Measurements from ENCODE around the gene ZNF560. TPM values are rescaled to one million over a fixed set of nuclear protein-coding genes. Genes with fewer than 3 reads are reported as not detected.

ZNF560 gene
- not detected in 5 replicates for total RNA-seq (2022; extraction: Qiagen RNA extraction; ENCODE audit: low read depth)

GRCh38 chr19:9498183-9498902 lies at the start of gene ZNF560:
Gene ZNF560, minus strand, starts transcription at chr19:9498616. Its CDS starts 23,303 bp downstream, at chr19:9475313.

GRCh38 chr19:9538183-9539058 lies 40.0 kb upstream of the ZNF560 start, which contains the start of gene ZNF426:
Gene ZNF426, minus strand, starts transcription at chr19:9538645. Its CDS starts 2,413 bp downstream, at chr19:9536232.

GRCh38 chr19:9435279-9436268 lies 62.8 kb downstream of the ZNF560 start, which contains the start of gene ZNF266:
Gene ZNF266, minus strand, starts transcription at chr19:9435573. Its CDS starts 15,484 bp downstream, at chr19:9420089.

Other genes starting within 250 kb of the ZNF560 start
- not detected in 5 replicates for gene OR7E24, start 247.7 kb downstream of the ZNF560 start, total RNA-seq (2022; extraction: Qiagen RNA extraction; ENCODE audit: low read depth)
- 1.1 to 2.0 TPM (median 1.4 TPM) in 5 replicates for gene ZNF699, start 188.8 kb downstream of the ZNF560 start, total RNA-seq (2022; extraction: Qiagen RNA extraction; ENCODE audit: low read depth)
- gene ZNF559, start 174.4 kb downstream of the ZNF560 start, total RNA-seq (2022; extraction: Qiagen RNA extraction; ENCODE audit: low read depth): 4.8 to 7.3 TPM (median 5.8 TPM) in 5 replicates
- 0.30 to 0.74 TPM (median 0.62 TPM) in 5 replicates for gene ZNF177, start 135.6 kb downstream of the ZNF560 start, total RNA-seq (2022; extraction: Qiagen RNA extraction; ENCODE audit: low read depth)
- 3.6 to 4.3 TPM (median 4.0 TPM) in 5 replicates for gene ZNF266, start 63.0 kb downstream of the ZNF560 start, total RNA-seq (2022; extraction: Qiagen RNA extraction; ENCODE audit: low read depth)
- gene ZNF426, start 40.0 kb upstream of the ZNF560 start, total RNA-seq (2022; extraction: Qiagen RNA extraction; ENCODE audit: low read depth): 0.49 to 1.1 TPM (median 0.73 TPM) in 5 replicates
- 3.2 to 4.6 TPM (median 3.5 TPM) in 5 replicates for gene ZNF121, start 85.9 kb upstream of the ZNF560 start, total RNA-seq (2022; extraction: Qiagen RNA extraction; ENCODE audit: low read depth)
- gene ZNF561, start 122.6 kb upstream of the ZNF560 start, total RNA-seq (2022; extraction: Qiagen RNA extraction; ENCODE audit: low read depth): 7.3 to 11.2 TPM (median 8.1 TPM) in 5 replicates
- 5.2 to 7.8 TPM (median 5.8 TPM) in 5 replicates for gene ZNF562, start 176.5 kb upstream of the ZNF560 start, total RNA-seq (2022; extraction: Qiagen RNA extraction; ENCODE audit: low read depth)

Measured in A549 treated with ZK216348 at 1 μM for 4 hours (cell line).